ENCODE measurements around the gene DGCR8.

- TF ChIP-seq, protein P1, sequence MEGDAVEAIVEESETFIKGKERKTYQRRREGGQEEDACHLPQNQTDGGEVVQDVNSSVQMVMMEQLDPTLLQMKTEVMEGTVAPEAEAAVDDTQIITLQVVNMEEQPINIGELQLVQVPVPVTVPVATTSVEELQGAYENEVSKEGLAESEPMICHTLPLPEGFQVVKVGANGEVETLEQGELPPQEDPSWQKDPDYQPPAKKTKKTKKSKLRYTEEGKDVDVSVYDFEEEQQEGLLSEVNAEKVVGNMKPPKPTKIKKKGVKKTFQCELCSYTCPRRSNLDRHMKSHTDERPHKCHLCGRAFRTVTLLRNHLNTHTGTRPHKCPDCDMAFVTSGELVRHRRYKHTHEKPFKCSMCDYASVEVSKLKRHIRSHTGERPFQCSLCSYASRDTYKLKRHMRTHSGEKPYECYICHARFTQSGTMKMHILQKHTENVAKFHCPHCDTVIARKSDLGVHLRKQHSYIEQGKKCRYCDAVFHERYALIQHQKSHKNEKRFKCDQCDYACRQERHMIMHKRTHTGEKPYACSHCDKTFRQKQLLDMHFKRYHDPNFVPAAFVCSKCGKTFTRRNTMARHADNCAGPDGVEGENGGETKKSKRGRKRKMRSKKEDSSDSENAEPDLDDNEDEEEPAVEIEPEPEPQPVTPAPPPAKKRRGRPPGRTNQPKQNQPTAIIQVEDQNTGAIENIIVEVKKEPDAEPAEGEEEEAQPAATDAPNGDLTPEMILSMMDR (IDR thresholded peaks at IDR 0.05), result no peak
- TF ChIP-seq EZH2 (IDR thresholded peaks at IDR 0.05) (no peak), EZH2phosphoT487 (IDR thresholded peaks at IDR 0.05) (no peak)
These were observed 15.5 kb downstream of the DGCR8 start for GRCh38 chr22:20095521-20095920.

Data from neural progenitor cell (in vitro differentiated cells).